A673 (cell line): ENCODE data around the gene SPDYE4. TPM values are rescaled to one million over a fixed set of nuclear protein-coding genes. Genes with fewer than 3 reads are reported as not detected.

Experiments used
- BruUV-seq: library from RNA; stranded (reverse); fragments of 400-500 nt; replicated peaks from 2 replicates; lab custom pipeline; 2021; lab: Mats Ljungman, UMichigan
- CTCF ChIA-PET: fragments of 300-600 bp; sonication (Branson Sonifier 250); formaldehyde crosslinking; loops from one replicate; lab custom pipeline; 2022; ENCODE audit warnings: antibody characterized with exemption; lab: Charles Lee
- POLR2A ChIA-PET: fragments of 300-600 bp; sonication (Branson Sonifier 250); formaldehyde crosslinking; loops from one replicate; lab custom pipeline; 2022; ENCODE audit warnings: antibody characterized with exemption; ENCODE audit not compliant: low non-redundant PET; lab: Charles Lee
- DNase-seq: peaks from one replicate; pipeline ENCODE4 v3.0.0-alpha.2; 2015; ENCODE audit warnings: low spot score
- H3K27ac ChIP-seq: fragments of 200-600 bp; sonication (generic); 2 replicates; pipeline ENCODE4 v1.5.1; 2016; ENCODE audit warnings: mixed run types, low read depth, mild to moderate bottlenecking, mixed read lengths, antibody characterized with exemption, low read length; ENCODE audit not compliant: poor library complexity, severe bottlenecking
- H3K27me3 ChIP-seq: fragments of 200-600 bp; sonication (generic); replicated peaks from 2 replicates; pipeline ENCODE4 v1.6.1; 2017; ENCODE audit warnings: mixed run types, low read depth, mild to moderate bottlenecking, mixed read lengths, antibody characterized with exemption, low read length; ENCODE audit not compliant: insufficient read depth, poor library complexity
- H3K36me3 ChIP-seq: fragments of 200-600 bp; sonication (generic); 2 replicates; pipeline ENCODE4 v1.6.1; 2016; ENCODE audit warnings: mixed run types, mild to moderate bottlenecking, mixed read lengths, antibody characterized with exemption, low read length; ENCODE audit not compliant: insufficient read depth, poor library complexity, severe bottlenecking
- H3K4me1 ChIP-seq: fragments of 200-600 bp; sonication (generic); 2 replicates; pipeline ENCODE4 v1.6.1; 2017; ENCODE audit warnings: mixed run types, mild to moderate bottlenecking, mixed read lengths, antibody characterized with exemption, low read length; ENCODE audit not compliant: insufficient read depth, poor library complexity, severe bottlenecking
- H3K4me3 ChIP-seq: fragments of 200-600 bp; sonication (generic); 2 replicates; pipeline ENCODE4 v1.5.1; 2016; ENCODE audit warnings: low read depth, mixed run types, mild to moderate bottlenecking, mixed read lengths, low read length; ENCODE audit not compliant: poor library complexity, severe bottlenecking
- H3K9me3 ChIP-seq: fragments of 200-600 bp; sonication (generic); 2 replicates; pipeline ENCODE4 v1.6.1; 2016; ENCODE audit warnings: mixed run types, low read depth, mild to moderate bottlenecking, mixed read lengths, antibody characterized with exemption, low read length; ENCODE audit not compliant: poor library complexity, severe bottlenecking
- EZH2 ChIP-seq: fragments of 200-600 bp; sonication (generic); IDR thresholded peaks from 2 replicates; pipeline ENCODE4 v1.6.1; 2017; ENCODE audit warnings: borderline replicate concordance, low read depth, mild to moderate bottlenecking, mixed read lengths, antibody characterized with exemption, low read length; ENCODE audit not compliant: poor library complexity, severe bottlenecking
- intact Hi-C: fragments of 100-400 bp; cut with micrococcal nuclease; formaldehyde crosslinking; loops from one replicate; pipeline ENCODE4 v1.10.0; 2022; ENCODE audit not compliant: unreplicated experiment
- total RNA-seq: library from RNA; stranded (reverse); gene quantifications from 2 replicates; pipeline ENCODE4 v1.2.3, GENCODE V29; 2021
- TF ChIP-seq, protein P1 (sequence below): fragments of 300-800, 200-600 bp; sonication (generic); conservative IDR thresholded peaks from 2 replicates; pipeline ENCODE4 v1.5.1; 2017; ENCODE audit warnings: low read depth, mild to moderate bottlenecking, antibody characterized with exemption, low read length, moderate library complexity, mixed read lengths

The SPDYE4 gene
- total RNA-seq, 1 experiment from 2014 or later: not detected

DNA sequence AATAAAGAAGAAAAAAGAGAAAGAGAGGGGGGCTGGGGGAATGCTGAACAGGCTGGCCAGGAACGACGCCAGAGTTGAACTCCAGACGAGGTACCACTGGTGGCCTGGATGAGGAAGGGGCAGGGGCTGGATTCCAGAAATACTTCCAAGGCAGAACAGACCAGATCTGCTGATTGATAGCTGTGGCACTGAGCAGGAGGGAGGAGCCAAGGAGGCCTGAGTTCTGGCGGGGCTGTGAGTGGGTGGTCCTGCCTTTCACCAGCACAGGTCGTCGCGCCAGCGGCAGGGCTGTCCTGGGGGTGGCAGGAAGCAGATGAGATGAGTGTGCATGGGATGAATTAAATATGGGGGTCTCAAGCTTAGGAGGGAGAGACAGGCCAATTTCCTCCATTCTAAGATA lies 19.2 kb downstream of the SPDYE4 start:
- intact Hi-C loops: no loop called here
- Histone ChIP-seq H3K27ac (no peak overlapping the region), H3K4me1 (no peaks in the 10 kb centered on the region), H3K4me3 (no peak overlapping the region), H3K9me3 (no peaks in the 10 kb centered on the region), H3K36me3 (no peaks in the 10 kb centered on the region), H3K27me3 (no peaks in the 10 kb centered on the region)
- ChIA-PET CTCF (no interaction called here), POLR2A (interaction anchor here (0.7 kb wide), 1 partner anchor 329 kb away, joined by 7 read pairs; no protein-coding TSS in a partner anchor)
- no peak for TF ChIP-seq EZH2
- TF ChIP-seq, protein P1, sequence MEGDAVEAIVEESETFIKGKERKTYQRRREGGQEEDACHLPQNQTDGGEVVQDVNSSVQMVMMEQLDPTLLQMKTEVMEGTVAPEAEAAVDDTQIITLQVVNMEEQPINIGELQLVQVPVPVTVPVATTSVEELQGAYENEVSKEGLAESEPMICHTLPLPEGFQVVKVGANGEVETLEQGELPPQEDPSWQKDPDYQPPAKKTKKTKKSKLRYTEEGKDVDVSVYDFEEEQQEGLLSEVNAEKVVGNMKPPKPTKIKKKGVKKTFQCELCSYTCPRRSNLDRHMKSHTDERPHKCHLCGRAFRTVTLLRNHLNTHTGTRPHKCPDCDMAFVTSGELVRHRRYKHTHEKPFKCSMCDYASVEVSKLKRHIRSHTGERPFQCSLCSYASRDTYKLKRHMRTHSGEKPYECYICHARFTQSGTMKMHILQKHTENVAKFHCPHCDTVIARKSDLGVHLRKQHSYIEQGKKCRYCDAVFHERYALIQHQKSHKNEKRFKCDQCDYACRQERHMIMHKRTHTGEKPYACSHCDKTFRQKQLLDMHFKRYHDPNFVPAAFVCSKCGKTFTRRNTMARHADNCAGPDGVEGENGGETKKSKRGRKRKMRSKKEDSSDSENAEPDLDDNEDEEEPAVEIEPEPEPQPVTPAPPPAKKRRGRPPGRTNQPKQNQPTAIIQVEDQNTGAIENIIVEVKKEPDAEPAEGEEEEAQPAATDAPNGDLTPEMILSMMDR: no peak
- no TSS peak for BruUV-seq
- DNase-seq: no peak

DNA sequence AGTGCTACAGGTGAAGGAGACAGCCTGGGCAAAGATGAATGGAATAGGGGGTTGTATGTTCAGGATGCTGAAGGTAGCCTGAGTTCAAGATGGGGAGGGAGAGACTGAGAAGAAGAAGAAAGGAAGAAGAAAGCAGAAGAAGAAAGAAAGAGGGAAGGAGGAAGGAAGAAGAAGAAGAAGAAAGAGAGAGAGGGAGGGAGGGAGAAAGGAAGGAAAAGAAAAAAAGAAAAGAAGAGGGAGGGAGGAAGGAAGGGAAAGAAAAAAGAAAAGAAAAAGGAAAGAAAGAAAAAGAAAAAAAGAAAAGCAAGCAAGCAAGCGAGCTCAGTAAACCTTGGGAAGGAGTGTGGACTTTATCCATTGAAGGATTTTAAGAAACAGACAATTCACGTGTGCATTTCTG lies 21.6 kb downstream of the SPDYE4 start:
- ChIA-PET CTCF (interaction anchor here (0.6 kb wide), 1 partner anchor 49 kb away, joined by 5 read pairs; no protein-coding TSS in a partner anchor), POLR2A (no interaction called here)
- H3K9me3 ChIP-seq: no peaks in the 10 kb centered on the region
- H3K36me3 ChIP-seq: no peaks in the 10 kb centered on the region
- no peaks in the 10 kb centered on the region for H3K27me3 ChIP-seq
- TF ChIP-seq EZH2: no peak
- TF ChIP-seq, protein P1: no peak
- intact Hi-C loops: no loop called here
- no peaks in the 10 kb centered on the region for H3K4me1 ChIP-seq
- H3K4me3 ChIP-seq: no peak overlapping the region
- H3K27ac ChIP-seq: no peak overlapping the region
- BruUV-seq: no TSS peak
- no peak for DNase-seq

DNA sequence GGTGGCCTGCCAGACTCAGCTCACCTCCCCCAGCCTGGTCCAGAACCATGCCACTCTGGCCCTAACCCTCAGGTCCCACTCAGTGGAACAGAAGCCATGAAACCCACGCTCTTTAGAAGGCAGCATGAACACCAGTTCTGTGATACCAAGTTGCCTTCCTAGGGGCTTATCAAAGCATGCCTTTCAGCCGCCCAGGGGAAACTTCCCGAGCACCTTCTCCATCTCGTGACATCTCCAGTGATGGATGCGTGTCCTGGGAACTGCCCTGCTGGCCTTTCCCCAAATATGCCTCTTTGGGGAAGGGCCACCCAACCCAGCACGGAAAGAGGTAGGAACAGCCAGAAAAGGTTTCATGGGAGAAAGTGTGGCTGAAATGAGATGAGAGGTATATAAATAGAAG lies 22.0 kb downstream of the SPDYE4 start:
- DNase-seq: no peak
- Histone ChIP-seq H3K9me3 (no peaks in the 10 kb centered on the region), H3K27ac (no peak overlapping the region), H3K4me1 (no peaks in the 10 kb centered on the region), H3K4me3 (no peak overlapping the region), H3K27me3 (no peaks in the 10 kb centered on the region), H3K36me3 (no peaks in the 10 kb centered on the region)
- intact Hi-C loops: no loop called here
- POLR2A ChIA-PET: no interaction called here
- TF ChIP-seq EZH2: no peak
- CTCF ChIA-PET: interaction anchor here (0.6 kb wide), 1 partner anchor 50 kb away, joined by 5 read pairs; no protein-coding TSS in a partner anchor
- BruUV-seq: no TSS peak
